Colon (tissue), 2 donors: ENCODE results near the gene LALBA.
"Not testable (repeated sequence)": the region's sequence is repeated elsewhere in the genome, so short reads cannot be mapped to it uniquely, and the experiment has no call there.

Source experiments
- FAIRE-seq: peaks from 2 replicates; lab custom pipeline; 2012; peaks lifted over from hg19 to GRCh38; lab: Jason Lieb, UNC
- donor health status: control.
- donor health status: control.

The LALBA gene

GRCh38 chr12:48569946-48570345 is at the start of gene LALBA:
TSS of gene LALBA (minus strand) at chr12:48570046. CDS start at chr12:48570020, 26 bp downstream.
- FAIRE-seq = no peak

DNA sequence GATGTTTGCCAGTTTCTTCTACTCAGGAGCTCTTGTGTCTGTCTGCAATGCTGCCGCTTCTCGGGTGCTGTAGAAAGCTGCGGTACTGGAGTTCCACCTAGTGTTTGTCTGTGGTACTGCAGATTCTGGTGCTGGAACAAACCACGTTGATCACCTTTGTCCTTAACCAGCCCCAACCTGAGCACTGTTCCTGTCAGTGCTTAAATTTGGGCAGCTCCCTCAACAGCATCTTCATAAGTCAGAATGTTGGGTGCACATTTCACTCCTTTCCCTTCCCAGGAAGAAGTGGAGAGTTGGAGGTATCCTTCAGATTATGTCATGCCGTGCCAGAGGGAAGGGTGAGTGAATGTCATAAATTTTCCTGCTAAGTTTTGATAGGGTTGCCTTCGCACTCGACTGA is 48.7 kb upstream of the LALBA start:
- no peak for FAIRE-seq

DNA sequence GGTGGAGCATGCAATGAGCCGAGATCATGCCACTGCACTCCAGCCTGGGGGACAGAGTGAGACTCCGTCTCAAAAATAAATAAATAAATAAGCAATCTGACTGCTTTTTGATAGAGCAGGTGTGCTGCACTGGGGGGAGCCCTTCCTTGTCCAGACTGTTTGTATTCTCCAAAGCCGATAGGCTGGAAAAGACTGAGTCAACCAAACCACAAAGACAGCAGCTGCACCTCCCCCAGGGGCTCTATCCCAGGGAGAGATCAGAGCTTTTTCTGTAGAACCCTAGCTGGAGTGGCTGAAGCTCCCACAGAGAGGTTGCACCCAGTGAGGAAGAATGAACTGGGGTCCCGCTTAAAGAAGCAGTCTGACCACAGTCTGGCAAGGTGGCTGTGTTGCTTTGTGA is 45.8 kb upstream of the LALBA start:
- FAIRE-seq = no peak

DNA sequence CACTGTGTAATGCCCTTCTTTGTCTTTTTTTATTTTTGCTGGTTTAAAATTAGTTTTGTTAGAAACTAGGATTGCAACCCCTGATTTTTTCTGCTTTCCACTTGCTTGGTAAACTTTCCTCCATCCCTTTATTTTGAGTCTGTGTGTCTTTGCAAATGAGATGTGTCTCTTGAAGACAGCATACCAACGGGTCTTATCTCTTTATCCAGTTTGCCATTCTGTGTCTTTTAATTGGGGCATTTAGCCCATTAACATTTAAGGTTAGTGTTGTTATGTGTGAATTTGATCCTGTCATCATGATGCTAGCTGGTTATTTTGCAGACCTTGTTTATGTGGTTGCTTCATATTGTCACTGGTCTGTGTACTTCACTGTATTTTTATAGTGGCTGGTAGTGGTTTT is 43.5 kb upstream of the LALBA start:
- no peak for FAIRE-seq

- no peak for FAIRE-seq
These were observed 32.5 kb upstream of the LALBA start for GRCh38 chr12:48602192-48602989.

DNA sequence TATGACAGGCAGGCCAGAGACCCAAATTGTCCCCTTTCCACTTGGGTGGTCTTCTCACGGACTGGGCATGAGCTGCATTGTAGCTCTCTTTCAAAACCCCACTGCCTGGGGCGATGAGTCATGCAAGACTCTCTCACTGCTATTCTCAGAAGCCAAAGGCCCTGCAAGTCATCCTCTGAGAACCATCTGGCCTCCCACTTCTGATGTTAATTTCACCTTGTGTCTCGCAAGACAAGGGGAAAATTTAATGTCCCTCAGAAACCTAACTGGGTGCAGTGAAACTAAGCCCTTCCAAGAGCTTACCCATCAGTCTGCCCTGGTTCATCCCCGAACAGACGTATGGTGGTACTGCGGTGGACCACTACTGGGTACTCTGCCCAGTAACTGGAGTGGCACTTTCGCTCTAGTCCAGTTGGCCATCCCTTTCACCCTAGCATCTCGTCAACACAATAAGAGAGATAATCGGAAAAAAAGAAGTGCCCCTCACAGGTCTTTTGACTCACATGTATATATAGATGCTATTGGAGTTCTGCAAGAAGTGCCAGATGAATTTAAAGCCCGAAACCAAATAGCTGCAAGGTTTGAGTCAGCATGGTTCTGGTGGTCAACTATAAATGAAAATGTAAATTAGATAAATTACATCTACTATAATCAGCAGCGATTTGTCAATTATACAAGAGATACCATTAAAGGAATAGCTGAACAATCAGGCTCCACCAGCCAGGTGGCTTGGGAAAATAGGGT is 31.3 kb upstream of the LALBA start:
- FAIRE-seq = no peak

GRCh38 chr12:48600552-48600951 is 30.7 kb upstream of the LALBA start:
- no peak for FAIRE-seq

GRCh38 chr12:48592591-48593086 is 22.8 kb upstream of the LALBA start:
- no peak for FAIRE-seq

GRCh38 chr12:48586361-48586760 is 16.5 kb upstream of the LALBA start:
- no peak for FAIRE-seq

DNA sequence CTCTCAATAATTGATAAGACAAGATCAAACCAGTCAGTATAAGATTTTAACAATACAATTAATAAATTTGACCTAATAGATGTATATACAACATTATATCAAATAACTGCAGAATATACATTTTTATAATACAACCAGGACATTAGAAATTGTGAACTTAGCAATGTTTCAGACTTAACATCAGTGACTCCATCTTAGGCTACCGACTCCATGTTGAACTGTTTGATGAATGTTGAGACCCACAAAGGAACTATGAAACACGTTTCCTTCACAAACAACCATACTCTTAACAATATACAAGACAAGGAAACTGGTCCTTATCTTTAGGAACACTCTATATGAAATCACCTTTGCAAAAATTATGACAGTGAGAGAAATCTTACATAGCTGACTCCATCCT is 13.9 kb upstream of the LALBA start:
- no peak for FAIRE-seq

DNA sequence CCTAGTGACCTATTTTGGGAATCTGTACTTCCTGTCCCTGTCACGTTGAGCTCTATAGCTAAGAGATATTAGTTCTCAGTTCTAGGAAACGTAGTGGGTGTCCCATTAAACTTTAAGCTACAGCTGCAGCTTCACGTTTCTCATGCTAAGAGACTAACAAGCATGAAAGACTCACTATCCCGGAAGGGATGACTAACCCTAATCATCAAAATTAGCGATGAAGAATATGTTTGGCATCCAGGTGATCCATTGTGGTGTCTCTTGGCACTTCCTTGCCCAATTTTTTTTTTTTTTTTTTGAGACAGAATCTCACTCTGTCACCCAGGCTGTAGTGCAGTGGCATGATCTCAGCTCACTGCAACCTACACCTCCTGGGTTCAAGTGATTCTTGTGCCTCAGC is 11.0 kb upstream of the LALBA start:
- FAIRE-seq = no peak

GRCh38 chr12:48572326-48572725 is 2.5 kb upstream of the LALBA start:
- FAIRE-seq = no peak

GRCh38 chr12:48567731-48568130 is 2.1 kb downstream of the LALBA start:
- FAIRE-seq = no peak

DNA sequence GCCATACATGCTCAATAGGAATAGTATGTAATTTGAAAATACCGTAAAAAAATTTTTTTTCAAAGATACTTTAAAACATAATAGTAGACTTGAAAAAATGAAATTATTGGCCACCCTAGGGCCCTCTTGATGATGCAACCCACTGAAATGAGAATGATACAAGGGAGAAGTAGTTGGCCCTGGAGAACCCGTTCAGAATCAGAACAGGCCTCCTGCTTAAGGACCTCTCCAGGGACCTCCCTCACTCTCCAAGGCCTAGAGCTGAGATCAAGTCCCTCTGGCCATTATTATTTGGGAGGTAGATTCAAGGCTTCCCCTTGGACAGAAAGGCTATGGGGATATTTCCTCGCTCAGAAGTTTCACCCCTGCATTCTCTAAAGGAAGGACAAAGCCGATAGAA is 11.9 kb downstream of the LALBA start:
- FAIRE-seq = no peak

DNA sequence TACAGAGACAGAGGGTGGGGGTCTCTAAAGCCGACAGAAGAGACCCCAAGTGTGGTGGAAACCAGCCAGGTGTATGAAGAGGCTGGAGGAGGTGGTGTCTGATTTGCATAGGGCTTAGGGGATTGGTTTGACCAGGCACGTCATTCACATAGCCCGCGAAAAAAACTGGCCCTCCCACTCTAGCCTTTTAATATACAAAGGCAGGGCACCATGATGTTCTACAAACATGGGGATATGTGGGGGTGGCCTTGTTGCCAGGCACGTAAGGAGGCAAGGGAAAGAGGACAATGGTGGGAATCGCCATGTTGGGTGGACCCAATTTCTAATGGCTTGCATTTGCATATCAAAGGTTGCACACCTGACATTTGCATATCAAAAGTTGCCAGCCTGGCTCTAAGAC is 13.2 kb downstream of the LALBA start:
- FAIRE-seq = no peak

DNA sequence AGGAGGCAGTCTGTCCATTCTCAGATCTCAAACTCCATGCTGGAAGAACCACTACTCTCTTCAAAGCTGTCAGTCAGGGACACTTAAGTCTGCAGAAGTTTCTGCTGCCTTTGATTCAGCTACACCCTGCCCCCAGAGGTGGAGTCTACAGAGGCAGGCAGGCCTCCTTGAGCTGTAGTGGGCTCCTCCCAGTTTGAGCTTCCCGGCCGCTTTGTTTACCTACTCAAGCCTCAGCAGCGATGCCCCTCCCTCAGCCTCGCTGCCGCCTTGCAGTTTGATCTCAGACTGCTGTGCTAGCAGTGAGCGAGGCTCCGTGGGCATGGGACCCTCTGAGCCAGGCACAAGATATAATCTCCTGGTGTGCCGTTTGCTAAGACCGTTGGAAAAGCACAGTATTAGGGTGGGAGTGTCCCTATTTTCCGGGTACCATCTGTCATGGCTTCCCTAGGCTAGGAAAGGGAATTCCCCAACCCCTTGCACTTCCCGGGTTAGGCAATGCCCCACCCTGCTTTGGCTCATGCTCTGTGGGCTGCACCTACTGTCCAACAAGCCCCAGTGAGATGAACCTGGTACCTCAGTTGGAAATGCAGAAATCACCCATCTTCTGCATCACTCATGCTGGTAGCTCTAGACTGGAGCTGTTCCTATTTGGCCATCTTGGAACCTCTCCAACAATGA is 16.0 kb downstream of the LALBA start:
- FAIRE-seq = not testable (repeated sequence)

DNA sequence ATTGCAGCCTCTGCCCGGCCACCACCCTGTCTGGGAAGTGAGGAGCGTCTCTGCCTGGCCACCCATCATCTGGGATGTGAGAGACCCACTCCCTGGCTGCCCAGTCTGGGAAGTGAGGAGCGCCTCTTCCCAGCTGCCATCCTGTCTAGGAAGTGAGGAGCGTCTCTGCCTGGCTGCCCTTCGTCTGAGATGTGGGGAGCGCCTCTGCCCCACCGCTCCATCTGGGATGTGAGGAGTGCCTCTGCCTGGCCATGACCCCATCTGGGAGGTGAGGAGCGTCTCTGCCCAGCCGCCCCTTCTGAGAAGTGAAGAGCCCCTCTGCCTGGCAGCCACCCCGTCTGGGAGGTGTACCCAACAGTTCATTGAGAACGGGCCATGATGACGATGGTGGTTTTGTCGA is 18.2 kb downstream of the LALBA start:
- not testable (repeated sequence) for FAIRE-seq

GRCh38 chr12:48547012-48547411 is 22.8 kb downstream of the LALBA start:
- FAIRE-seq = not testable (repeated sequence)

DNA sequence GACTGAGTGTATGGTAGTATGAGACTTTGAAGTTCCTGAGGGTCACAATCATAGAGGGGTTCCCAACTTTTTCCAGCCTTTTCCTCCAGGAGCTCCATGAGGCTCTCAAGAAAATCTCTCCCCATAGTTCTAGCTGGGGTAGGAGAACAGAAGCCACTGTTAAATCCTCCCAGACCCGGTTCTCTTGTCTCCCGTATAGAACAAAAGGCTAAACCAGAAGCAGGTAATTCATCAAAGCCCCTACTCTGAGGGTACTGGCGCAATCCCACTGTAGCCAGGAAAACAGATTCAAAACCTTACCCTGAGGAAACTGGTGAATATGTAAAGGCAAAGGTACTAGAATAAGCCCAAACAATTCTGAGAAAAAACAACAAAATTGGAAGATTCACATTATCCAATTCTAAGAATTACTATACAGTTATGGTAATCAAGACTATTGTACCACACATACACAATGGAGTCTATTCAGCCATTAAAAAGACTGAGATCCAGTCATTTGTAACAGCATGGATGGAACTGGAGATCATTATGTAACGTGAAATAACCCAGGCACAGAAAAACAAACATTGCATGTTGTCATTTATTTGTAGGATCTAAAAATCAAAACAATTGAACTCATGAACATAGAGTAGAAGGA is 23.9 kb downstream of the LALBA start:
- FAIRE-seq = no peak

DNA sequence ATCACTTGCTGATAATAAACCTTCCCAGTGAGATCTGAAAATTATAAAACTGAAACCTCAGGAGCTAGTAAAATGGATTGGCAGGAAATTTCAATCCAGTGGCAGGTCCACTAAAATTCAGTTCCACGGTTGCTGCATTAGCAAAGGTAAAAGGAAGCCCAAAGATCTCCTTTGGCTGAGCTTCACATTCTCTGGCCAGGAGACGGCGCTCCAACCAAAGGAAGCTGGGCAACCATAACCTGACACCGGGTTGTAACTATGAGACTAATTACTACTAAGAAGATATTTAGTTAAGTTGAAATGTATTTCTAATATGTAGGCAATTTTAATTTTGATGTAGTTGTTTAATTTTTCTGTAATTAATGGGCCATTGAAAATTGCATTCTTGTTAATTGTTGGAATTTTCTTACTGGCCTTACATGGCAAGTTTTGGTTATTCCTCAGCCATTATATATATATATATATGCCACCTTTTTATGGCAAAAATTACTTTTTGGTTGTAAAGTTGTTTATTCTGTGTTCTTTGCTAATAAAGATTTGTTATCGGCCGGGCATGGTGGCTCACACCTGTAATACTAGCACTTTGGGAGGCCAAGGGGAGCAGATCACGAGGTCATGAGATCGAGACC is 27.4 kb downstream of the LALBA start:
- FAIRE-seq = no peak

- no peak for FAIRE-seq
These were observed 33.2 kb downstream of the LALBA start for GRCh38 chr12:48536602-48537001.

DNA sequence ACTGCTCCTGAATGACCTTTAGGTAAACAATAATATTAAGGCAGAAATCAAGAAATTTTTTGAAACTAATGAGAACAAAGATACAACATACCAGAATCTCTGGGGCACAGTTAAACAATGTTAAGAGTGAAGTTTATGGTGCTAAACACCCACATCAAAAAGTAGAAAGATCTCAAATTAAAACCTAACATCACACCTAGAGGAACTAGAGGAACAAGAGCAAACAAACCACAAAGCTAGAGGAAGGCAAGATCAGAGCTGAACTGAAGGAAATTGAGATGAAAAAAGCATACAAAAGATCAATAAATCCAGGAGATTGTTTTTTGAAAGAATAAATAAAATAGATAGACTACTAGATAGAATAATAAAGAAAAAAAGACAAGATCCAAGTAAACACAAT is 37.2 kb downstream of the LALBA start:
- FAIRE-seq = no peak
